HG03558 (cell line): ENCODE results near the gene GPRASP3.

Experiments
- ATAC-seq: cut with Tn5 transposase; IDR thresholded peaks from one replicate; pipeline ENCODE4 v1.9.1; 2021; ENCODE audit warnings: moderate number of reproducible peaks; ENCODE audit not compliant: unreplicated experiment; ENCODE audit errors: extremely low read depth

Gene GPRASP3

DNA sequence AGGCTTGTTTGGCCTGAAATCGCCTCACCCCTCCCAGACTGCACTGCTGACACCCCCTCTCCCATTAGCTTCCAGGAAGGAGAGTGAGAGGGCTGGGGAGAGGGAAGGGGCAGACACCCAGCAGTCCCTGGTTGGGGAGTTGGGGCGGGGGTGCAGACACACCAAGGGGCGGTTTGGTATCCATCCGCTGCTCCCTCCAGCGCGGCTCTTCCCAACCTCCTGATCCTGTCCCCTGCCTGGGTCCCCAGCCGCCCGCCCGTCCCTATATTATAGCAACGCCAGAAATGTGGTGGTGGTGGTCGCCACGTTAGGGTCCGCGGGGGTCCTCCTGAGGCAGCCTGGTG, 24.9 kb downstream of the GPRASP3 start:
- ATAC-seq, result no peak

DNA sequence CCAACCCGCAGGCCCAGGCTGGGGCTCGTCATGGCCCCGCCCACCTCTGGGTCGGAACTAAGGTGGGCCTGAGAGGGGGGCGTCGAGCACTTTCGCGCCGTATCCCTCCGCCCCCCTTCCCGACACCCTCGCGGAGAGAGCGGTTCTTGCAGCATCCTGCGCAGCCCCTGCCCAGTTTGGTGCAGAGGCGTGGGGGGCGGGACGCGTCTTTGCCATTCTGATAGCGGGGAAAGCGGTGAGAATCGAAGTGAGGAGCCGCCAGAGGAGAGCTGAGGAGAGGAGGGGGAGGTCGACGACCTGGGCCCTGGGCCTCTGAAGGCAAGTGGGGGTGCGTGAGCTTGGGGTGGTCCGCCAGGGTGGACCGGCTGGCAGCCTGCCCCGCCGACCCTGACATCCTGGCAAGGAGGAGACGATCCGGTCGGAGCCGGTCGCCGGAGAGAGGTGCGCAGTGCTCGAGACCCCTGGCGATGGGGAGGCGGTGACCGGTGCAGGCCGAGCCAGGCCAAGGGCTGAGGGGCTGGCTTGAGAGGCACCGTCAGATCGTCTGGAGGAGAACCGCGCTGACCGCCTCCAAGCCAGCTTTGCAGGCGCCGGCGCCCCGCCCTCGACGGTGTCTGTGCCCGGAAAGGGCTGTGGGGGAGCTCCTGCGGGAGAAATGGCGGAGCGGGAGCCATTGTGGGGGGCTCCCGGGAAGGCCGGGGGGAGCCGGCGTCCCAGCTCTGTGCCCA, 25.5 kb downstream of the GPRASP3 start:
- ATAC-seq, result no peak

DNA sequence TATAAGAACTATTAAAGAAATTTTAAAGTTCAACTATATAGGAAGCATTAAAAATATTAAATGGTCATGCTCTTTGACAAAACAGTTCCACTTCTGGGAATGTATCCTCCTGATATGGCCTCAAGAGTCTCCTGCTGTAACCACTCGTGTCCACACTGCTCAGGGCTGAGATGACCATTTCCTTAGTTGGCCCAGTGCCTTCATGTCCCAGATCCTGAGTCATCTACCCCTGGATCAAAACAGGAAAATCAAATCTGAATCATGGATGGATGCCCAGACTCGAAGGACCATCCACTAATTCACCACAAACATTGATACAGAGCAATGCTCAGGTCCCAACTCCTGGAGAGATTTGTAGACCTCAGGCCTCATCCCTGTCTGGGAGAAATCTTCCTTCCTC, 44.7 kb downstream of the GPRASP3 start:
- no peak for ATAC-seq

DNA sequence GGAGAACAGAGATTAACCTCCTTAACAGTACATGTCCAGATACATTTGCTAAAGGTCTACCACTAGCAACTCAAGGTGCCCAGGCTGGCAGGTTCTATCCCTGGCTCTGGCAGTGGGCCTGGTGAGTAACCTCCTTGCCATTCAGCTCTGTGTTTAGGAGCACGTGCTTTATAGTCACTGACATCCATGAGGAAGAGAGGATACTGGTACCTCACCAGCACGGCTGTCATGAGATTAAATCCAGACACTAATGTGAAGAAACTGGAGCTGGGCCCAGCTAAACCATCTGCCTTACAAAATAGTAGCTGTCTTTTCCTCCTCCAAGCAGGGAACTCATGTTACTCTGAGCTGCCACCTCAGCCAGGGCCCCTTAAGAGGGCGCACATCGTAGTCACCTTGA, 45.3 kb downstream of the GPRASP3 start:
- no peak for ATAC-seq

DNA sequence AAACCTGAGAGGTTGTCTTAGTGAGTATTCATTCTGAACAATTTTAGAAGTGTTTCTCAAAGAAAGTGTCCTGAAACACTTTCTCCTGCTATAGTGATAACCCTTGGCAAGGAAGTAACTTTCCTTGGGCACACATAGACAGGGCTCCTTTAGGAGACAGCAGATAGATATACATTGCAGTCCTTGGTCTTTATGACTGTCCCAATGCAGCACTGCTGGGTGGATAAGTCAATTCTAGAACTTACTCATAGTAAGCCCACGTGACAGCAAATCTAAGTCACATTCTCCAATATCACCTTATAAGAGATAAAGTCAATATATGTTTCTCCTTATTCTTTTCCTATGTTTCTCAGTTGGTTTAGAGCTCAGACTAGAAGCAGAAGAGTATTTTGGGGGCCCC, 46.7 kb downstream of the GPRASP3 start:
- ATAC-seq, result no peak

DNA sequence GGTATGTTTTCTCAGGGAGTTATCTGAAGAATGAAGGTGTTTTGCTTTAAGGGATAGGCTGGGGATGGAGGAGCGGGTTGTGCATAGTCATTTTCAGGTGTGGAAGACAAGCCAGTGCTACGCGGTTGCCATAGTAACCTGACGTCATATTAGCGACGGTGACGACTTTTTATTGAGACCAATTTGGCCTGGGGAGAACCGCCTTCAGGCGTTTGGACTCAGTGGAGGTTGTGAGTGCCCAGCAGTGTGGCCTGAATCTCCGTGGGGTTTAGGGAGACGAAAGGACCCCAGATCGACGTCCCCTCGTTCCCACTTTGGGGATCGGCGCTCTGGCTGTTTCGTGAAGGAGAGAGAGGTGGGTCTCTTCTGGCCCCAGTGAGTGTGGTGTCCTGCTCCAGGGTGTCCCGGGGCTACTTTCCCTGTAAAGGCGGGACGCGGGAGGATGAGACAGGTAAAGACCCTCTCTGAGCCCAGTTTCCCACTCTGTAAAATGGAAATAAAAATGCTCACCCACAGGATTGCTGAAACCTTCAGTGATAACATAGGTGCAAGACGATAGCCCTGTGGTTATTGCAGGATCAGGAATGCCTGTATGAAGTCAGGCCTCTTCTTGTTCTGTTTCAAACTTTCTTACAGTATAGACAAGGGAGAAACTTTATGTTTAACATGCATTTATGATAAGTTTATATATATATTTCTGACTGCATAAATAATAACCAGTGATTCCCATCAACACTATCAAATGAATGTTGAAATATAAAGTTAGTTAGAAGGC, 48.6 kb downstream of the GPRASP3 start:
- ATAC-seq, result peak; percentile 91
